Activated T-cell treated with anti-CD3 and anti-CD28 coated beads for 48 hours (primary cell): Measurements from ENCODE around the gene ARRDC1.

ENCODE experiments used
- DNase-seq: peaks from one replicate; pipeline ENCODE4 v3.0.0-alpha.2; 2020; ENCODE audit warnings: low read depth

ARRDC1 gene

GRCh38 chr9:137640862-137641261 lies 35.4 kb downstream of the ARRDC1 start:
- DNase-seq = no peak

GRCh38 chr9:137642118-137642601 lies 36.7 kb downstream of the ARRDC1 start:
- DNase-seq = no peak

DNA sequence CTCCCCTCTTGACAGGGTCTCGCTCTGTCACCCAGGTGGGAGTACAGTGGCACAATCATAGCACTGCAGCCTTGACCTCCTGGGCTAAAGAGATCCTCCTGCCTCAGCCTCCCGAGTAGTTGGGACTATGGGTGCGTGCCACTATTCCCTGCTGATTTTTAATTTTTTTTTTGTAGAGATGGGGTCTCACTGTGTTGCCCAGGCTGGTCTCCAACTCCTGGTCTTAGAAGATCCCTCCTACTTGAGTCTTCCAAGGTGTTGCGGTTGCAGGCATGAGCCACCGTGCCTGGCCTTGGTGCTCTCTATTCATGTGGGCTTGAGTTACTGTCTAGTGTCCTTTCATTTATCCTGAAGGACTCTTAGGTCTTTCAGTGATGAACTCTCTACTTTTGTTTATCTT lies 37.4 kb downstream of the ARRDC1 start:
- no peak for DNase-seq

- no peak for DNase-seq
These were observed 38.4 kb downstream of the ARRDC1 start for GRCh38 chr9:137643921-137644320.

GRCh38 chr9:137645211-137645610 lies 39.7 kb downstream of the ARRDC1 start:
- DNase-seq = no peak

GRCh38 chr9:137646341-137646740 lies 40.9 kb downstream of the ARRDC1 start:
- DNase-seq = no peak

DNA sequence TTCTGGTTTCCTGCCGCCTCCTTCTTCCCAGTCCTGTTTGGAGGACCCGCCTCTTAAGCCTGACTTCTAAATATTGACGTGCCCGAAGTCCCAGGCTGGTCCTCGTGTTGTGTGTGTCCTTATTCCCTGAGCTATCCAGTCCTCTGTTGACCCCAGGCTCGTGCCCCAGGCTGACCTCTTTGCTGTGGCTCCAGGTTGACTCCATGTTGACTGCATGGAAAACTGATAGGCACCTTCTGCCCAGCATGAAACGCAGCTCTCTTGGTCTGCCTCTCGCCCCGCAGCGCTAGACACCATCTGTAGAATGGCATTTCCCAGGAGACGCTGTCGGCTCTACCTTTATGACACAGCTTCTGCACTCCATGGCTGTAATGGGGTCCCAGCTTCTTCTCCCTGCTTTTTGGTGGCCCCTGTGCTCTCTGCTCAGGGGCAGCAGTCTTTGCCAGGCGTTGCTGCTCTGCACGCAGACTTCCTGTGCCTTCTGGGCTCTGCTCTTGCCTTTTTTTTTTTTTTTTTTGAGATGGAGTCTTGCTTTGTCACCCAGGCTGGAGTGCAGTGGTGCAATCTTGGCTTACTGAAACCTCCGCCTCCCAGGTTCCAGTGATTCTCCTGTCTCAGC lies 41.7 kb downstream of the ARRDC1 start:
- no peak for DNase-seq

- DNase-seq = no peak
These were observed 42.9 kb downstream of the ARRDC1 start for GRCh38 chr9:137648396-137648795.

- DNase-seq = no peak
These were observed 44.1 kb downstream of the ARRDC1 start for GRCh38 chr9:137649553-137649952.

- DNase-seq = no peak
These were observed 44.8 kb downstream of the ARRDC1 start for GRCh38 chr9:137650259-137650658.

GRCh38 chr9:137650779-137651178 lies 45.3 kb downstream of the ARRDC1 start:
- DNase-seq = no peak

GRCh38 chr9:137656416-137656815 lies 50.9 kb downstream of the ARRDC1 start:
- DNase-seq = no peak

GRCh38 chr9:137657606-137658005 lies 52.1 kb downstream of the ARRDC1 start:
- DNase-seq = no peak

DNA sequence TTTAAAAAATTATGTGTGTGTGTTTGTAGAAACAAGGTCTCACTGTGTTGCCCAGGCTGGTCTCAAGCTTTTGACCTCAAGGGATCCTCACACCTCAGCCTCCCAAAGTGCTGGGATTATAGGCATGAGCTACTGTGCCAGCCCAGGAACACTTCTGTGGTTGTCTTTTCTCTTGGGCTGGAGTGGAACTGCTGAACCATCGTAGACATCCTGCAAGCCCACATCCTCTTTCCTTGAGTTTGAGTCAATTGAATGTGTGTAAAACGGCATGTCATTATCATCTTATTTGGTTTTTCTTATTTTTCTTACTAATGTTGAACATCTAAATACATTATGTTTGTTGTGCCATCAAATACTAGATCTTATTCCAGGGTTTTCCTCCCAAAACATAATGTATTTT lies 53.3 kb downstream of the ARRDC1 start:
- DNase-seq = no peak

DNA sequence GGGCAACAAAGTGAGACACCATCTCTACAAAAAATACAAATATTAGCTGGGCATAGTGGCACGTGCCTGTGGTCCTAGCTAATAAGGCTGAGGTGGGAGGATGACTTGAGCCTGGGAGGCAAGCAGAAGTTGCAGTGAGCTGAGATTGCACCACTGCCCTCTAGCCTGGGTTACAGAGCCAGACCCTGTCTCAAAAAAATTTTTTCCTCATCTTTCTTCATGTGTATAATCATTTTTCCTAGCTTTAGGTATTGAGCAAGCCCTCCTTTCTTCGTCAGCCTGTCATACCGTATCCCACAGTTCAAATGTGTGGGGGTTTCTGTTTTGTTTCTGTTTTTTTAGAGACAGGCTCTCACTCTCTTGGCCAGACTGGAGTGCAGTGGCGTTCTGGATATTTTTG lies 54.7 kb downstream of the ARRDC1 start:
- DNase-seq = no peak

DNA sequence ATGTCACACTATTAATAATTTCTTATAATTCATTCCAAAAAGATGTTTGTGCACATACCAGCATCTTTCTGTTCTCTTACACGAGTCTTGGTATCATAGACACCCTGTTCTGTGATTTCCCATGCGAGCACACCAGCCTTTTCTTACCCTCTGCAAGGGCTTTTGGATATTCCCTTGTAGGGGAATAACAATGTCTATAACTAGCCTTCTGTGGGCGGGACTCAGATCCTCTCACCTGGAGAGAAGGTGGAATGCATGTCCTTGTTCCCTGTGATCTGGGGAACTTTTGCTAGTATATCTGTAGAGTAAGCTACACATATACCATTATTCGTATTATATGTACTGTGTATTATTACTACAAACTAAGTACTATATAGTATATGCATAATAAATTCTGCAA lies 58.1 kb downstream of the ARRDC1 start:
- DNase-seq = no peak

DNA sequence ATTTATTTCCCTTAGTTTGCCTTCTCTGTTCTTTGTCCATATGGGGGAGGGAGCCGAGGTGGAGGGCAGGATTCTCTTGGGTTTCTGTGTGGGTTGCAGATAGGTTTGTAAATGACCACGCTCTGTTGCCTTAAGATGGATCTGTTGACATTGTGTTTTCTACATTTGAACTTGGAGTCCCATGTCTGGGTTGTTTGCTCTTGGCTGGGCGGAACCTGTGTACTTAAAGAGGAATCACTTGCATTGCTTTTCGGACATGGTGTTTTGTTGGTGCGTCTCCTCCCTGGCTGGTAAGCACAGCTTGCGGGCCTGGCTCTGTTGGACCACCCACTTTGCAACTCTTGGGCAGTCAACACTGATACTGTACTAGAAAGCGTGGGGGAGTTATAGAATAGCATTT lies 59.2 kb downstream of the ARRDC1 start:
- no peak for DNase-seq
